NCI-H2196 (cell line): Measurements from ENCODE around the gene CUL7.
A peak's percentile ranks its signal among the peaks of the same experiment; 100 is the strongest.
"Not testable (repeated sequence)": the region's sequence is repeated elsewhere in the genome, so short reads cannot be mapped to it uniquely, and the experiment has no call there.

Experiments used
- DNase-seq: peaks from one replicate; lab custom pipeline; 2025; ENCODE audit not compliant: unreplicated experiment; lab: John Stamatoyannopoulos, UW

CUL7 gene

GRCh38 chr6:43016176-43016942 is 37.3 kb downstream of the CUL7 start:
- no peak for DNase-seq

- DNase-seq: no peak
Observed at GRCh38 chr6:43014434-43014909, 39.2 kb downstream of the CUL7 start.

- DNase-seq: peak; percentile 99
Observed at GRCh38 chr6:43013843-43014433, 39.7 kb downstream of the CUL7 start, which contains the start of the genes KLHDC3 and MEA1. TSS of gene KLHDC3 (plus strand) at chr6:43014249. CDS start at chr6:43017193, 2,944 bp downstream. TSS of gene MEA1 (minus strand) at chr6:43013946. CDS start at chr6:43013813, 133 bp downstream.

- DNase-seq: peak; percentile 47
Observed at GRCh38 chr6:43013097-43013842, 40.4 kb downstream of the CUL7 start.

- DNase-seq: no peak
Observed at GRCh38 chr6:43012364-43012763, 41.3 kb downstream of the CUL7 start.

- no peak for DNase-seq
Observed at GRCh38 chr6:43011207-43011606, 42.4 kb downstream of the CUL7 start.

- peak; percentile 23 for DNase-seq
Observed at GRCh38 chr6:43009124-43009523, 44.5 kb downstream of the CUL7 start.

- no peak for DNase-seq
Observed at GRCh38 chr6:43007126-43007525, 46.5 kb downstream of the CUL7 start.

GRCh38 chr6:43006251-43006650 is 47.4 kb downstream of the CUL7 start:
- no peak for DNase-seq

- DNase-seq: no peak
Observed at GRCh38 chr6:43005844-43006243, 47.8 kb downstream of the CUL7 start.

- no peak for DNase-seq
Observed at GRCh38 chr6:43001843-43002242, 51.8 kb downstream of the CUL7 start.

- DNase-seq: not testable (repeated sequence)
Observed at GRCh38 chr6:42998205-42998604, 55.4 kb downstream of the CUL7 start.

GRCh38 chr6:42996513-42996912 is 57.1 kb downstream of the CUL7 start:
- DNase-seq: no peak

GRCh38 chr6:42993445-42993844 is 60.2 kb downstream of the CUL7 start:
- no peak for DNase-seq

- DNase-seq: no peak
Observed at GRCh38 chr6:42989923-42990322, 63.7 kb downstream of the CUL7 start.

GRCh38 chr6:42988486-42989020 is 65.1 kb downstream of the CUL7 start:
- DNase-seq: no peak
